Spleen (tissue), 7 donors: Measurements from ENCODE around the gene RANBP1.

ENCODE experiments used
- CTCF ChIP-seq, 11 experiments: fragments of 200-600 bp in 7 of 11; fragments of 450-650 bp in 4 of 11; sonication (generic) in 4 of 11; IDR thresholded peaks in 8 of 11; conservative IDR thresholded peaks in 3 of 11; 1 replicate in 7 of 11; 2 replicates in 4 of 11; pipeline versions ENCODE4 v1.4.0 to v1.8.0; 2016 to 2021; ENCODE audit warnings: antibody characterized with exemption in 11 of 11, inconsistent platforms in 4 of 11, mild to moderate bottlenecking in 1 of 11
- POLR2A ChIP-seq, 3 donors: fragments of 450-650 bp; IDR thresholded peaks; one replicate each; pipeline ENCODE4 v1.5.1; 2017; ENCODE audit warnings: antibody characterized with exemption in 3 of 3, mild to moderate bottlenecking in 1 of 3
- POLR2AphosphoS5 ChIP-seq, 3 donors: sonication (generic); formaldehyde crosslinking; IDR thresholded peaks; one replicate each; pipeline ENCODE4 v1.5.1; 2017; ENCODE audit warnings: antibody characterized with exemption in 3 of 3
- donor health status: DM: no; HTN: no; CAD: no; lungs with moderate emphysema.
- donor health status: DM: no; HTN: no; CAD: no.
- donor health status: DM: no; HTN: no; CAD: no.

GRCh38 chr22:20106849-20107237 is 9.1 kb upstream of the RANBP1 start:
- no peak for TF ChIP-seq CTCF (IDR thresholded peaks at IDR 0.05 in 8 of 11, conservative IDR thresholded peaks at IDR 0.05 in 3 of 11)
- no peak for TF ChIP-seq POLR2A (IDR thresholded peaks at IDR 0.05)
- no peak for TF ChIP-seq POLR2AphosphoS5 (IDR thresholded peaks at IDR 0.05)
